IMR-90 (cell line): ENCODE data around the gene FOXI3. TPM values are rescaled to one million over a fixed set of nuclear protein-coding genes. Genes with fewer than 3 reads are reported as not detected.

ENCODE experiments used
- ATAC-seq: fragments of 200-7000 bp; cut with Tn5 transposase; 2 replicates; pipeline ENCODE4 v1.9.1; 2020; ENCODE audit warnings: low read depth, mild to moderate bottlenecking, moderate library complexity
- BruUV-seq: library from RNA; stranded (reverse); fragments of 400-500 nt; replicated peaks from 2 replicates; lab custom pipeline; 2021; lab: Mats Ljungman, UMichigan
- CTCF ChIA-PET: fragments of 300-600 bp; formaldehyde crosslinking; extraction: SDS; loops from one replicate; lab custom pipeline; 2021; ENCODE audit warnings: antibody characterized with exemption; lab: Yijun Ruan, JAX
- POLR2A ChIA-PET: fragments of 300-600 bp; sonication (Branson Sonifier 250); formaldehyde crosslinking; loops from one replicate; lab custom pipeline; 2022; ENCODE audit warnings: antibody characterized with exemption; ENCODE audit not compliant: unreplicated experiment; lab: Charles Lee
- DNase-seq: peaks from one replicate; pipeline ENCODE4 v3.0.0; 2013
- H2AFZ ChIP-seq: replicated peaks from 2 replicates; pipeline ENCODE3; 2013; ENCODE audit warnings: low read length, mild to moderate bottlenecking; ENCODE audit not compliant: poor library complexity
- H2AK5ac ChIP-seq: 2 replicates; pipeline ENCODE4 v1.6.1; 2013; ENCODE audit warnings: low read depth, low read length, inconsistent platforms
- H2AK9ac ChIP-seq: replicated peaks from 2 replicates; pipeline ENCODE3; 2013; ENCODE audit warnings: mild to moderate bottlenecking, low read depth, low read length, moderate library complexity; ENCODE audit not compliant: poor library complexity
- H2BK120ac ChIP-seq: 2 replicates; pipeline ENCODE4 v1.6.1; 2013; ENCODE audit warnings: low read depth, low read length, inconsistent platforms
- H2BK15ac ChIP-seq: 3 replicates; pipeline ENCODE4 v1.6.1; 2013; ENCODE audit warnings: low read depth, low read length, inconsistent platforms
- H2BK20ac ChIP-seq: 2 replicates; pipeline ENCODE4 v1.6.1; 2013; ENCODE audit warnings: low read depth, mild to moderate bottlenecking, inconsistent platforms, low read length, moderate library complexity
- H2BK5ac ChIP-seq: 2 replicates; pipeline ENCODE4 v1.6.1; 2013; ENCODE audit warnings: mild to moderate bottlenecking, low read depth, low read length, inconsistent platforms; ENCODE audit not compliant: poor library complexity, severe bottlenecking
- H3K14ac ChIP-seq: replicated peaks from 2 replicates; pipeline ENCODE4 v1.6.1; 2013; ENCODE audit warnings: low read depth, low read length, inconsistent platforms
- H3K18ac ChIP-seq: 2 replicates; pipeline ENCODE4 v1.6.1; 2013; ENCODE audit warnings: low read depth, low read length, control low read depth
- H3K23ac ChIP-seq: 2 replicates; pipeline ENCODE4 v1.6.1; 2013; ENCODE audit warnings: low read depth, low read length, inconsistent platforms
- H3K27ac ChIP-seq: 2 replicates; pipeline ENCODE4 v1.5.1; 2013; ENCODE audit warnings: mild to moderate bottlenecking, control low read depth, low read length; ENCODE audit not compliant: insufficient read depth
- H3K27me3 ChIP-seq: 2 replicates; pipeline ENCODE4 v1.6.1; 2013; ENCODE audit warnings: low read length; ENCODE audit not compliant: control insufficient read depth, insufficient read depth
- H3K36me3 ChIP-seq: 2 replicates; pipeline ENCODE4 v1.6.1; 2013; ENCODE audit warnings: low read length, mixed read lengths; ENCODE audit not compliant: control insufficient read depth, insufficient read depth
- H3K4ac ChIP-seq: 2 replicates; pipeline ENCODE4 v1.6.1; 2013; ENCODE audit warnings: low read depth, low read length, inconsistent platforms
- H3K4me1 ChIP-seq: 2 replicates; pipeline ENCODE4 v1.6.1; 2013; ENCODE audit warnings: low read length, mixed read lengths; ENCODE audit not compliant: control insufficient read depth, insufficient read depth
- H3K4me2 ChIP-seq: 2 replicates; pipeline ENCODE4 v1.6.1; 2013; ENCODE audit warnings: low read depth, mild to moderate bottlenecking, control low read depth, low read length, moderate library complexity
- H3K4me3 ChIP-seq: 2 replicates; pipeline ENCODE4 v1.5.1; 2013; ENCODE audit warnings: low read depth, mild to moderate bottlenecking, control low read depth, low read length, moderate library complexity; ENCODE audit not compliant: insufficient read depth
- H3K56ac ChIP-seq: 2 replicates; pipeline ENCODE4 v1.6.1; 2013; ENCODE audit warnings: low read length, inconsistent platforms; ENCODE audit not compliant: insufficient read depth; ENCODE audit errors: extremely low read depth
- H3K79me1 ChIP-seq, 2 experiments: 2 replicates each; pipeline ENCODE4 v1.6.1; 2013; ENCODE audit warnings: low read length in 2 of 2, inconsistent platforms in 1 of 2, low read depth in 1 of 2
- H3K9ac ChIP-seq: 2 replicates; pipeline ENCODE4 v1.6.1; 2013; ENCODE audit warnings: low read depth, low read length, control low read depth
- H3K9me1 ChIP-seq: 2 replicates; pipeline ENCODE4 v1.6.1; 2013; ENCODE audit warnings: low read length, inconsistent platforms; ENCODE audit not compliant: insufficient read depth
- H3K9me3 ChIP-seq: 2 replicates; pipeline ENCODE4 v1.6.1; 2013; ENCODE audit warnings: low read length; ENCODE audit not compliant: control insufficient read depth, insufficient read depth
- H4K20me1 ChIP-seq: 2 replicates; pipeline ENCODE4 v1.6.1; 2013; ENCODE audit warnings: low read length, inconsistent platforms; ENCODE audit not compliant: insufficient read depth
- H4K5ac ChIP-seq: 2 replicates; pipeline ENCODE4 v1.6.1; 2013; ENCODE audit warnings: mild to moderate bottlenecking, low read depth, low read length, control low read depth
- H4K8ac ChIP-seq, 2 experiments: 2 replicates each; pipeline ENCODE4 v1.6.1; 2013; ENCODE audit warnings: low read depth in 2 of 2, low read length in 2 of 2, control low read depth in 1 of 2, inconsistent platforms in 1 of 2
- H4K91ac ChIP-seq: 2 replicates; pipeline ENCODE4 v1.6.1; 2013; ENCODE audit warnings: low read depth, low read length, inconsistent platforms; ENCODE audit not compliant: insufficient read depth
- CHD1 ChIP-seq: IDR thresholded peaks from 2 replicates; pipeline ENCODE4 v1.6.1; 2012; ENCODE audit warnings: low read depth, low read length, improper control_type of control experiment
- FOS ChIP-seq: fragments of 150-350 bp; IDR thresholded peaks from 2 replicates; pipeline ENCODE4 v1.6.1; 2016; ENCODE audit warnings: low read depth, low read length
- MAZ ChIP-seq: IDR thresholded peaks from 2 replicates; pipeline ENCODE4 v1.6.1; 2012; ENCODE audit warnings: low read depth, mild to moderate bottlenecking, low read length, improper control_type of control experiment, moderate library complexity, borderline replicate concordance
- POLR2A ChIP-seq: IDR thresholded peaks from 2 replicates; pipeline ENCODE4 v1.6.1; 2012; ENCODE audit warnings: mild to moderate bottlenecking, low read depth, low read length
- RAD21 ChIP-seq: IDR thresholded peaks from 2 replicates; pipeline ENCODE4 v1.6.1; 2012; ENCODE audit warnings: low read length, improper control_type of control experiment
- RCOR1 ChIP-seq: IDR thresholded peaks from 2 replicates; pipeline ENCODE4 v1.6.1; 2012; ENCODE audit warnings: mild to moderate bottlenecking, low read length, improper control_type of control experiment; ENCODE audit not compliant: insufficient replicate concordance
- USF2 ChIP-seq: fragments of 150-350 bp; IDR thresholded peaks from 2 replicates; pipeline ENCODE4 v1.6.1; 2017; ENCODE audit warnings: mild to moderate bottlenecking, antibody characterized with exemption, low read length, low read depth
- WGBS, 2 experiments: methylation state at CpG; one replicate each; pipeline versions ENCODE4 v1.1.5 to v1.1.7; 2013; ENCODE audit warnings: missing lambda C conversion rate in 2 of 2; ENCODE audit not compliant: insufficient read length in 1 of 2; ENCODE audit errors: extremely low coverage in 2 of 2; 5-methylcytosine and 5-hydroxymethylcytosine counted together
- dilution Hi-C: fragments of 300-500 bp; cut with HindIII; formaldehyde crosslinking; loops from one replicate; pipeline ENCODE4 v1.14.3; 2018; ENCODE audit warnings: low sequenced_read_pairs; ENCODE audit not compliant: unreplicated experiment
- in situ Hi-C: fragments of 300-500 bp; cut with MboI; formaldehyde crosslinking; loops from 3 replicates; pipeline ENCODE4 v1.14.3; 2019; ENCODE audit warnings: low sequenced_read_pairs, inconsistent platforms, mixed read lengths
- intact Hi-C: fragments of 100-400 bp; cut with micrococcal nuclease; formaldehyde crosslinking; loops from 2 replicates; pipeline ENCODE4 v1.10.0; 2022
- polyA plus RNA-seq, 3 experiments: library from polyadenylated mRNA; depleted of rRNA; stranded (reverse); fragments of >200 nt; gene quantifications; 2 replicates each; pipeline ENCODE4 v1.2.3, GENCODE V29; 2012; ENCODE audit warnings: low replicate concordance in 1 of 3
- total RNA-seq: library from RNA; depleted of rRNA; stranded (reverse); fragments of >200 nt; gene quantifications from 2 replicates; pipeline ENCODE4 v1.2.3, GENCODE V29; 2012
- TF ChIP-seq, protein P1 (sequence below): conservative IDR thresholded peaks from 2 replicates; pipeline ENCODE4 v1.5.1; 2012; ENCODE audit warnings: mild to moderate bottlenecking, low read depth, low read length, improper control_type of control experiment
- TF ChIP-seq, protein P2 (sequence below): fragments of 150-350 bp; IDR thresholded peaks from 2 replicates; pipeline ENCODE4 v1.6.1; 2016; ENCODE audit warnings: low read depth, mild to moderate bottlenecking, low read length, moderate library complexity, borderline replicate concordance

The FOXI3 gene
- total and polyA plus RNA-seq, 2 of the 4 experiments (the other 2 are of a cell fraction) = not detected

DNA sequence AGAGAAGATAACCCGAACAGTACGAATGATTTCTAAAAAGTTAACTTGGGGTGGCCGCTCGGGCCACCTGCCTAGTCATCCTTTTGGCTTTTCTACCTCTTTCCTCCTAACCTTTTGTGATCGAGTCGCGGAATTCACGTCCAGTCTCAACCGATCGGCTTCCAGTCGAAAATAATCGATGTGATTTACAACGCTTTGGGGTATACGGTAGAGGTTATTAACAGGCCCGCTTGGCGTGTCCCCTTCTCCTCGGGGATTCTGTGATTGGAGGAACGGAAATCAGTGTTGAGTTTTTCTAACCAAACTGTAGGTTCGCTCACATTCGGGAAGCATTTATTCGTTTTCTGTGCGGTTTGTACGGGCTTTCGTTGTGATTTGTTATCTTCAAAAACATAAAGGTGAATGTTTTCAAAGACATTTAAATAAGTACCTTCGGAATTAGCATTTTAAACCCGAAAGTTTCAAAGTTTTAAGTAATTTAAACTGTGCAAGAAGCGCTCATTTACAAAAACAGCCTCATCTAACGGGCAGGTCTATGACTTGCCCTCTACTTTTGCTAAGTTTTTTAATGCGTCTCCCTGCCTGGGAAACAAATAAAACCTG, 588 bp upstream of the FOXI3 start:
- dilution Hi-C loops = no loop called here
- no peaks in the 10 kb centered on the region for H3K79me1 ChIP-seq
- DNase-seq = no peak

More for the DNA sequence above, 588 bp upstream of the FOXI3 start:
- H3K27me3 ChIP-seq = peaks cover 37% of the 10 kb centered on the region
- H3K4ac ChIP-seq = no peak overlapping the region
- no peak overlapping the region for H2BK5ac ChIP-seq
- H3K4me1 ChIP-seq = no peaks in the 10 kb centered on the region
- no peak overlapping the region for H4K91ac ChIP-seq
- H4K20me1 ChIP-seq = no peaks in the 10 kb centered on the region
- no peak overlapping the region for H3K4me3 ChIP-seq
- H2AK5ac ChIP-seq = no peak overlapping the region
- no peak for TF ChIP-seq POLR2A
- no peak for TF ChIP-seq USF2
- no peak for TF ChIP-seq CHD1
- TF ChIP-seq, protein P1, sequence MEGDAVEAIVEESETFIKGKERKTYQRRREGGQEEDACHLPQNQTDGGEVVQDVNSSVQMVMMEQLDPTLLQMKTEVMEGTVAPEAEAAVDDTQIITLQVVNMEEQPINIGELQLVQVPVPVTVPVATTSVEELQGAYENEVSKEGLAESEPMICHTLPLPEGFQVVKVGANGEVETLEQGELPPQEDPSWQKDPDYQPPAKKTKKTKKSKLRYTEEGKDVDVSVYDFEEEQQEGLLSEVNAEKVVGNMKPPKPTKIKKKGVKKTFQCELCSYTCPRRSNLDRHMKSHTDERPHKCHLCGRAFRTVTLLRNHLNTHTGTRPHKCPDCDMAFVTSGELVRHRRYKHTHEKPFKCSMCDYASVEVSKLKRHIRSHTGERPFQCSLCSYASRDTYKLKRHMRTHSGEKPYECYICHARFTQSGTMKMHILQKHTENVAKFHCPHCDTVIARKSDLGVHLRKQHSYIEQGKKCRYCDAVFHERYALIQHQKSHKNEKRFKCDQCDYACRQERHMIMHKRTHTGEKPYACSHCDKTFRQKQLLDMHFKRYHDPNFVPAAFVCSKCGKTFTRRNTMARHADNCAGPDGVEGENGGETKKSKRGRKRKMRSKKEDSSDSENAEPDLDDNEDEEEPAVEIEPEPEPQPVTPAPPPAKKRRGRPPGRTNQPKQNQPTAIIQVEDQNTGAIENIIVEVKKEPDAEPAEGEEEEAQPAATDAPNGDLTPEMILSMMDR = no peak
- no peak for TF ChIP-seq RCOR1
- TF ChIP-seq FOS = no peak
- TF ChIP-seq, protein P2, sequence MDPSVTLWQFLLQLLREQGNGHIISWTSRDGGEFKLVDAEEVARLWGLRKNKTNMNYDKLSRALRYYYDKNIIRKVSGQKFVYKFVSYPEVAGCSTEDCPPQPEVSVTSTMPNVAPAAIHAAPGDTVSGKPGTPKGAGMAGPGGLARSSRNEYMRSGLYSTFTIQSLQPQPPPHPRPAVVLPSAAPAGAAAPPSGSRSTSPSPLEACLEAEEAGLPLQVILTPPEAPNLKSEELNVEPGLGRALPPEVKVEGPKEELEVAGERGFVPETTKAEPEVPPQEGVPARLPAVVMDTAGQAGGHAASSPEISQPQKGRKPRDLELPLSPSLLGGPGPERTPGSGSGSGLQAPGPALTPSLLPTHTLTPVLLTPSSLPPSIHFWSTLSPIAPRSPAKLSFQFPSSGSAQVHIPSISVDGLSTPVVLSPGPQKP = no peak
- TF ChIP-seq RAD21 = no peak
- TF ChIP-seq MAZ = no peak
- no TSS peak for BruUV-seq
- CTCF ChIA-PET = no interaction called here
- H3K9ac ChIP-seq = no peak overlapping the region
- H2BK20ac ChIP-seq = no peak overlapping the region
- peaks cover 3% of the 10 kb centered on the region; the same call in 1 of the 2 replicates for H3K9me3 ChIP-seq
- H3K18ac ChIP-seq = no peak overlapping the region
- H2AFZ ChIP-seq = no peak overlapping the region
- in situ Hi-C loops (no loop called here), intact Hi-C loops (no loop called here)
- no peak overlapping the region for H3K4me2 ChIP-seq
- H3K23ac ChIP-seq = no peak overlapping the region
- no peak overlapping the region for H3K27ac ChIP-seq
- ATAC-seq = no peak
- H4K5ac ChIP-seq = no peak overlapping the region
- H3K36me3 ChIP-seq = no peaks in the 10 kb centered on the region
- no peaks in the 10 kb centered on the region for H3K9me1 ChIP-seq
- no peak overlapping the region for H3K56ac ChIP-seq
- no peak overlapping the region for H2BK120ac ChIP-seq
- no peak overlapping the region for H3K14ac ChIP-seq
- no peak overlapping the region for H4K8ac ChIP-seq
- WGBS, 2 experiments = 0% methylated on average over 1 of the region's 29 CpGs; no CpG with 5 or more reads in 1 of the 2 experiments
- POLR2A ChIA-PET = no interaction called here
- no peak overlapping the region for H2AK9ac ChIP-seq
- no peak overlapping the region for H2BK15ac ChIP-seq
